SJCRH30 (cell line): ENCODE data around the gene TENT5C. TPM values are rescaled to one million over a fixed set of nuclear protein-coding genes. Genes with fewer than 3 reads are reported as not detected.
"Not testable (repeated sequence)": the region's sequence is repeated elsewhere in the genome, so short reads cannot be mapped to it uniquely, and the experiment has no call there.

ENCODE experiments used
- DNase-seq, 2 experiments: peaks; one replicate each; pipeline ENCODE4 v3.0.0-alpha.2; 2015 to 2020
- H3K27ac ChIP-seq: fragments of 250-450 bp; sonication (Bioruptor Pico); 2 replicates; pipeline ENCODE4 v1.5.1; 2020; ENCODE audit warnings: mild to moderate bottlenecking, moderate library complexity
- H3K27me3 ChIP-seq: fragments of 250-450 bp; sonication (Bioruptor Pico); 2 replicates; pipeline ENCODE4 v1.5.1; 2020; ENCODE audit warnings: mild to moderate bottlenecking, moderate library complexity
- H3K36me3 ChIP-seq: fragments of 250-450 bp; sonication (Bioruptor Pico); 2 replicates; pipeline ENCODE4 v1.5.1; 2020; ENCODE audit warnings: mild to moderate bottlenecking, moderate library complexity
- H3K4me1 ChIP-seq: fragments of 250-450 bp; sonication (Bioruptor Pico); 2 replicates; pipeline ENCODE4 v1.5.1; 2020; ENCODE audit warnings: mild to moderate bottlenecking, moderate library complexity
- H3K4me3 ChIP-seq: fragments of 250-450 bp; sonication (Bioruptor Pico); 2 replicates; pipeline ENCODE4 v1.5.1; 2020; ENCODE audit warnings: mild to moderate bottlenecking, moderate library complexity
- H3K9me3 ChIP-seq: fragments of 250-450 bp; sonication (Bioruptor Pico); replicated peaks from 2 replicates; pipeline ENCODE4 v1.5.1; 2020; ENCODE audit warnings: mild to moderate bottlenecking, moderate library complexity
- total RNA-seq: library from RNA; depleted of rRNA; stranded (reverse); fragments of >200 nt; shearing (Covaris generic); gene quantifications from 2 replicates; pipeline ENCODE4 v1.2.3, GENCODE V29; 2014; rRNA removed

TENT5C gene
- 0.79 and 0.91 TPM in 2 replicates for total RNA-seq

DNA sequence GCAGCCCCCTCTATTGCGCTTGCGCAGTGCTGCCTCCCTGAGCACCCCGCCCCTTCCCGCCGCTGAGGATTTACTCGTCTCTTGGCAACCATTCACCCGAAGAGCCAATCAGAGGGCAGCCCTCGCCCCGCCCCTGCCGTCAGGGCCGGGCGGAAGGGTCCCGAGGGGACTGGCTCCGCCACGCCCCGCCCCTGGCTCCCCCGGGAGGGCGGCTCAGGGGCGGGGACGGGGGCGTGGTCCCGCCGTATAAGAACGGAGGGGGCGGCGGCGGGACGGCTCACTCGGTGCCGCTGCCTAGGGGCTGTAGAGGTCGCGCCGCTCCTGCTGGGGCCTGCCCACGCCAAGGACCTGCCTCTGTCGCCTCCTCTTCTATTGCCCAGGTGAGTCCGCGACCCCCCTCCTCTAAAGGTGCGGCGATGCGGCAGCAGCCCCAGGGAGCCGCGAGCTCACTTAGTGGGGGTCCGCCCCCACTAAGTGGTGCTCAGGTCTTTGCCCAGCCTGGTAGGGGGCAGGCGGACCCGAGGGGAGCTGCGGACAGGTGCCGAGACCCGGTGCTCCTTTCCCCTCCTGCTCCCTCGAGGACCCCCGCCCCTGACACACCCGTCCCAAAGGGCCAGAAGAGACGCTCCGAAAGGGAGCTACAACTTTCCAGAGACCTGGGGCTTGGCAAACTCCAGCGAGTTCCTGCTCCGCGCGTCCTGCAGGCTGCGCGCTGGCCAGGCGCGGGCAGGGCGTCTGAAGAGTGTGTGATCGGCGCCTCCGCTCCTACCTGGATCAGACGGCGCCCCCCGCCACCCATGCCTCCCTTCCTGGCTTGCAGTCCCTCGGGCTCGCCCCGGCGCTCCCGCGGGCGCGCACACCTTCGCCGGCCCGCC is at the start of gene TENT5C:
Gene TENT5C, plus strand, starts transcription at position 275 of the 875 bp plus-strand sequence. CDS start 16,821 bp downstream, outside the sequence.
- DNase-seq = peak; percentile 98
- Histone ChIP-seq H3K36me3 (no peaks in the 10 kb centered on the region), H3K27me3 (0 out of 2 replicates have a peak, but pooled peaks cover 2% of the 10 kb centered on the region), H3K9me3 (no peaks in the 10 kb centered on the region), H3K4me1 (no peaks in the 10 kb centered on the region), H3K4me3 (peak within 1 kb of the TSS; percentile 64), H3K27ac (no peak within 1 kb of the TSS)

DNA sequence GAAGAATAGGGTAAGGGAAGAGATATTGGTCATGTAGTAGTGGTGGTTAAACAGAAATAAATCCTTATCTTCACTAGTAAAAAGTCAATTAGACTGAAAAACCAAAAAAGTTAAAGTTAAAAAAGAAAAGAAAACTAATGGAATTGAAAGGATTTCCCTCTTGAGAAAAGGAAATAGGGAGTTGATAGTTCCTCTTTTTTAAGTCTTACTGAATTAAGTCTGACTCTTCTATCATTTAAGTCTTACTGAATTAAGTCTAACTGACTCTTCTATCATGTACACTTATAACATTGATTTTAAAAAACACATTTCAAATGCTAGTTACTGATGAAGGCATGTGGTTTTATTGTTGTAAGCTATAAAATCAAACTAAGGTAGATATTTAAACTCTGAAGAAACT is 49.5 kb upstream of the TENT5C start:
- H3K4me3 ChIP-seq = no peak overlapping the region
- no peaks in the 10 kb centered on the region for H3K36me3 ChIP-seq
- H3K4me1 ChIP-seq = no peaks in the 10 kb centered on the region
- no peaks in the 10 kb centered on the region; the same call in 1 of the 2 replicates for H3K27me3 ChIP-seq
- DNase-seq = no peak
- H3K27ac ChIP-seq = no peak overlapping the region
- no peaks in the 10 kb centered on the region for H3K9me3 ChIP-seq

DNA sequence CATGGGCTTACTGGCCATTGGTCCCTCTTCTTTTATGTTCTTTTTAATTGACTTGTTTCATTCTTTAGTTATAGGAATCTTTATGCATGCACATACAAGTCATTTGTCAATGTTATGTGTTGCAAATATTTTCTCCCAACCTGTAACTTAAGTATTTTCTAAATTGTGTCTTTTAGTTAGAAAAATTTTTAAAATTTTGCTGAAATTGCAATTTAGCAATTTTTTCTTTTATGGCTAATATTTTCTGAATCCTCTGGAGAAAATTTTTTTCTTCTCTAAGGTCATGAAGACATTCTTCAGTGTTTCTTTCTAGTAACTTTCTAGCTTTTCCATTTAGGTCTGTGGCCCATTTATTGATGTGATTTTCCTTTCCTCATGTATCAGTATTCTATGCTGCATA is 48.9 kb upstream of the TENT5C start:
- H3K27ac ChIP-seq = no peak overlapping the region
- no peak overlapping the region for H3K4me3 ChIP-seq
- H3K36me3 ChIP-seq = no peaks in the 10 kb centered on the region
- no peaks in the 10 kb centered on the region; the same call in 1 of the 2 replicates for H3K27me3 ChIP-seq
- H3K4me1 ChIP-seq = no peaks in the 10 kb centered on the region
- H3K9me3 ChIP-seq = no peaks in the 10 kb centered on the region
- no peak for DNase-seq

DNA sequence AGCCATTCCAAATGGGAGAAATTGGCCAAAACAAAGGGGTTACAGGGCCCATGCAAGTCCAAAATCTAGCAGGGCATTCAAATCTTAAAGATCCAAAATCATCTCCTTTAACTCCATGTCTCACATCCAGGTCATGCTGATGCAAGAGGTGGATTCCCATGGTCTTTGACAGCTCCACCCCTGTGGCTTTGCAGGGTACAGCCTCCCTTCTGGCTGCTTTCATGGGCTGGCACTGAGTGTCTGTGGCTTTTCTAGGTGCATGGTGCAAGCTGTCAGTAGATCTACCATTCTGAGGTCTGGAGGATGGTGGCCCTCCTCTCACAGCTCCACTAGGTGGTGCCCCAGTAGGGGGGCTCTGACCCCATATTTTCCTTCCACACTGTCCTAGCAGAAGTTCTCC is 47.4 kb upstream of the TENT5C start:
- H3K9me3 ChIP-seq, H3K36me3 ChIP-seq, DNase-seq, H3K4me1 ChIP-seq, H3K27ac ChIP-seq, H3K4me3 ChIP-seq, H3K27me3 ChIP-seq: not testable (repeated sequence)

DNA sequence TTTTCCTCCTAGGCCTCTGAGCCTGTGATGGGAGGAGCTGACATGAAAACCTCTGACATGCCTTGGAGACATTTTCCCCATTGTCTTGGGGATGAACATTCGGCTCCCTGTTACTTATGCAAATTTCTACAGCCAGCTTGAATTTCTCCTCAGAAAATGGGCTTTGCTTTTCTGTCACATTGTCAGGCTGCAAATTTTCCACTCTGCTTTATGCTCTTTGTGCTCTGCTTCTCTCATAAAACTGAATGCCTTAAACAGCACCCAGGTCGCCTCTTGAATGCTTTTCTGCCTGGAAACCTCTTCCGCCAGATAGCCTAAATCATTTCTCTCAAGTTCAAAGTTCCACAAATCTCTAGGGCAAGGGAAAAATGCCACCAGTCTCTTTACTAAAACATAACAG is 46.7 kb upstream of the TENT5C start:
- H3K27ac ChIP-seq = no peak overlapping the region
- H3K36me3 ChIP-seq = no peaks in the 10 kb centered on the region
- H3K4me3 ChIP-seq = no peak overlapping the region
- no peak for DNase-seq
- H3K27me3 ChIP-seq = no peaks in the 10 kb centered on the region; the same call in 1 of the 2 replicates
- H3K4me1 ChIP-seq = no peaks in the 10 kb centered on the region
- H3K9me3 ChIP-seq = no peaks in the 10 kb centered on the region

DNA sequence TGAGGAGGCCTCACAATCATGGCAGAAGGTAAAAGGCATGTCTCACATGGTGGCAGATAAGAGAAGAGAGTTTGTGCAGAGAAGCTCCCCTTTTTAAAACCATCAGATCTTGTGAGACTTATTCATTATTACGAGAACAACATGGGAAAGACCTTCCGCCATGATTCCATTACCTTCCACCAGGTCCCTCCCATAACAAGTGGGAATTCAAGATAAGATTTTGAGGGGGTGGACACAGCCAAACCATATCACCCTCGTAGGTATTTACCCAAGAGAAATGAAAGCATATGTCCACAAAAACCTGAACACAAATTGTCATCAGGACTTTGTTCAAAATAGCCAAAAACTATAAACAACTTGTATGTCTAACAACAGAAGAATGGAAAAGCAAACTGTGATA is 45.9 kb upstream of the TENT5C start:
- no peak overlapping the region for H3K27ac ChIP-seq
- no peaks in the 10 kb centered on the region for H3K9me3 ChIP-seq
- no peaks in the 10 kb centered on the region; the same call in 1 of the 2 replicates for H3K27me3 ChIP-seq
- H3K4me3 ChIP-seq = no peak overlapping the region
- DNase-seq = no peak
- no peaks in the 10 kb centered on the region for H3K36me3 ChIP-seq
- no peaks in the 10 kb centered on the region for H3K4me1 ChIP-seq

DNA sequence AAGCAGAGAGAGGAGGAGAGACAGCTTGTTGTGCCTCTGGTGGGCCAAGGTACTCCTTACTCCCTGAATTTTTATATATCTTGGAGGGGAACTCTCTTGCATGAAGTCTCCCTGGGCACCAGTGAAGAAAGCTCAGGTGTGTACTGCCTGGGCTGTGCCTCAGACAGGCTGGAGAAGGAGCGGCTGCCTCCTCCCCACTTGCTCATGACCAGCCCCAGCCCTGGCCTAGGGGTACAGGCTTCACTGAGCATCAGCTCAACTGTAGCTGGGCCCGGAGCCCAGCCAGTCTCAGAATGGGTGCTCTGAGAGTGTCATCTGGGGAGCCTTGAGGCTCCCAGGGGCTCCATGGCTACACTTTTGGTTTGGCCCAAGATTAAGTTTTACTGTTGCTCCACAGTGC is 44.8 kb upstream of the TENT5C start:
- no peak for DNase-seq
- Histone ChIP-seq H3K27ac (no peak overlapping the region), H3K27me3 (no peaks in the 10 kb centered on the region; the same call in 1 of the 2 replicates), H3K36me3 (no peaks in the 10 kb centered on the region), H3K4me1 (no peaks in the 10 kb centered on the region), H3K9me3 (no peaks in the 10 kb centered on the region), H3K4me3 (no peak overlapping the region)

DNA sequence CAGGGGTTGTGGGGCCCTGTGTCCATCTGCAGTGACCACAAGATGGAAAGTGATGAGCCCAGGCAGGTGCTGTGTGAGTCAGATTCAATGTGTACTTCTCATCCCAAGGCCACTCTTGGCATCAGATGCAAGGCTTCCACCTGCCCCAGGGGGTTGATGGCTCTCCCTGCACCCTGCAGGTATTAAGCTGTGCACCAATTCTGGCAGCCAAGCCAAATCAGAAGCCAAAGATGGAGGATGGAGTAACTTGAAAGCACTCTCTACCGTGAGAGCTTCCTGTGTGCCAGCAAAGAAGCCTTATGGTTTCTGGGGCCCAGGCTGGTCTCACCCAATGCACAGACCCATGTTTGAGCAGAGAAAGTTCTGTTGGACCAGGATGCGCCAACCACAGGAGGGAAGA is 44.3 kb upstream of the TENT5C start:
- Histone ChIP-seq H3K27me3 (no peaks in the 10 kb centered on the region; the same call in 1 of the 2 replicates), H3K9me3 (no peaks in the 10 kb centered on the region), H3K4me1 (no peaks in the 10 kb centered on the region), H3K4me3 (no peak overlapping the region), H3K27ac (no peak overlapping the region), H3K36me3 (no peaks in the 10 kb centered on the region)
- no peak for DNase-seq

DNA sequence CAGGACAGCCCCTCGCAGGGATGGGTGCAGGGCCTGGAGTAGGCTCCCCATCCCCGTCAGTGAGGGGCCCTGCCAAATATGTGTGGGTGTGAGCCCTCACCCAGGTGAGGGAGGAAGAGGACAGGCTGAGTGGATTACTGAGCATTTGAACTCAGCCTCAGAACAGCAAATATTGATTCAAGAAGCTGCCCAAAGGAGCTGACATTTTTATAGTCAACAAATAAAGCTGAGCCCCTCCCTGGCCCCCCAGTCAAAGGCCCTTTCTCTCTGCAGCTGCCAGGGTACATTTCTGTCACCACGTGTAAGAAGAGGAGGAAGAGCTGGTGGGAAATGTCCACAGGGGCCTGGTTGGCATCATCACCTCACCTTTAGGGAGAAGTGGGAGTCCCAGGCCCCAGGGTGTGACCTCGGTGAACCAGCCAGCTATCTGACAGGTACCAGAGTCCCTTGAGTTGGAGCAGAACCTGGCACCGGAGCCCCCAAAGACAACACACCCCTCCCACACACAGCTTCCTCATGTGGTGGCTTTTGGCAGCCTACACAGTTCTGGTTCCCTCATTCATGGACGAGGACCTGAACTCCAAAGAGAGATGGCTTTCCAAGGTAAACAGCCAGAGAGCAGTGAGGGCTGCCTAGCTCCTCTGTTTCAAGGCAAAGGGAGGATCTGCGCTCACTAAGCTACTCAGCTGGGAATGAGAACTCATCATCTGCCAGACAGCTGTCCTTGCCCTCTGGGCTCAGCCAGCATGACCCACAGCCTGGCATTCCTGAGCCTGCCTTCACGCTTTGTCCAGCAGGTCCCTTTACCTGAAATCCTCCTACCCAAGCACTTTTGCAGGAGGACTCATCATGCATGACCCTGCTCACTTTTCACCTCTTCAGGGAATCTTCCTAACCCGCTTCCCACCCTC is 43.0 kb upstream of the TENT5C start:
- Histone ChIP-seq H3K4me1 (no peaks in the 10 kb centered on the region), H3K4me3 (no peak overlapping the region), H3K36me3 (no peaks in the 10 kb centered on the region), H3K27me3 (no peaks in the 10 kb centered on the region; the same call in 1 of the 2 replicates), H3K27ac (no peak overlapping the region), H3K9me3 (no peaks in the 10 kb centered on the region)
- no peak for DNase-seq

DNA sequence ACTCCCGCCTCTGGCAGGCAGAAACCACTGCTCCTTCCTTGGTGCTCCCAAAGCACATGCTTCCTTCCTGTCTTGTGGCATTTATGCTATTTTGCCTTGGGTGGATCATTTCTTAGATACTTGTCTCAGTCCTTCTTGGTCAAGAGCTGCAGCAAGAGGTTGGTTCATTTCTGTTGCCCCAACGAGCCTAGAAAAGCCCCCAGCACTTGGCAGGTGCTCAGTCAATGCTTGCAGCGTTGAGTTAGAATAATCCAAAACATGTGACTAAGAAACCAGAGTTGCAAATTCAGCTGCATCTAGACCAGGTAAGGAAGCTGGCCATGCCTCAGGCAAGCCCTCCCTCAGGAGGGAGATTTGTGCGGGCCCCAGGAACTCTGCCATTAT is 42.4 kb upstream of the TENT5C start:
- H3K27me3 ChIP-seq = no peaks in the 10 kb centered on the region; the same call in 1 of the 2 replicates
- no peak for DNase-seq
- H3K27ac ChIP-seq = no peak overlapping the region
- no peak overlapping the region for H3K4me3 ChIP-seq
- no peaks in the 10 kb centered on the region for H3K9me3 ChIP-seq
- no peaks in the 10 kb centered on the region for H3K36me3 ChIP-seq
- no peaks in the 10 kb centered on the region for H3K4me1 ChIP-seq

DNA sequence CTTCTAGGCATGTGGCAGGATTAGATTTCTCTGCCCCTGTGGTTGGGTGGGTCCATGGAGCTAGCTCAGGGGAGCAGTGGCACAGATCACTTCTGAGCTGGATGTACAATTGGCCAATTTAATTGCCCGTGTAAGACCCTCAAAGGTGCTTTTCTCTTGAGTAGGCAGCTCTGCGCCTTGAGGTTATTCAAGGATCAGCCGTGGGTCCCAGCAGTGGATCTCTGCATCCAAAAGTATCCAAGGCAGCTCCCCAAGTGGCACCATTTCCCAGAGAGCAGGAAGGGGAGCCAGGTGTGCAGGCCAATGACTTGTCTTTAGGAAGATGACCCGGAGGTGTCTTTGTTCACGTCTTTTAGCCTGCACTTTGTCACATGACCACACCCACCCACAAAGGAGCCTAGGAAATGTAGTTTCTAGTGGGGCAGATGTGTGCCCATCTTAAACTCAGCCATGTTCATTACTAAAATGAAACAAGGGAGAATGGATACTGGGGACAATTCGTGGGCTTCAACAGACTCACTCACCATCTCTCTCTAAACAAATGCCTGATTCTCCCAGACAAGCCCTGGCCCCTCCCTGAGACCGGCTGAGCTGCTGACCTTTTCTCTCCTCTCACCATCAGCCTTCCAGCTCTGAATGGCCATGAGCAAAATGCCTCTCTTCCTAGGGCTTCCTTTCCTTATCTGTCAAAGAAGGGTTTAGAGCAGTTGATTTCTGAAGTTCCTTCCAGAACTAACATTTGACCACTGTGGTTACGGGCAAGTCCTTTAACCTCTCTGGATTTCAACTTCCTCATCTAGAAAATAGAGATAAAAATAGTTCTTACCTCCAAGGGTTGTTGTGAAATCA is 41.4 kb upstream of the TENT5C start:
- no peaks in the 10 kb centered on the region; the same call in 1 of the 2 replicates for H3K27me3 ChIP-seq
- no peaks in the 10 kb centered on the region for H3K9me3 ChIP-seq
- H3K27ac ChIP-seq = no peak overlapping the region
- DNase-seq = no peak
- H3K4me3 ChIP-seq = no peak overlapping the region
- no peaks in the 10 kb centered on the region for H3K36me3 ChIP-seq
- H3K4me1 ChIP-seq = no peaks in the 10 kb centered on the region

DNA sequence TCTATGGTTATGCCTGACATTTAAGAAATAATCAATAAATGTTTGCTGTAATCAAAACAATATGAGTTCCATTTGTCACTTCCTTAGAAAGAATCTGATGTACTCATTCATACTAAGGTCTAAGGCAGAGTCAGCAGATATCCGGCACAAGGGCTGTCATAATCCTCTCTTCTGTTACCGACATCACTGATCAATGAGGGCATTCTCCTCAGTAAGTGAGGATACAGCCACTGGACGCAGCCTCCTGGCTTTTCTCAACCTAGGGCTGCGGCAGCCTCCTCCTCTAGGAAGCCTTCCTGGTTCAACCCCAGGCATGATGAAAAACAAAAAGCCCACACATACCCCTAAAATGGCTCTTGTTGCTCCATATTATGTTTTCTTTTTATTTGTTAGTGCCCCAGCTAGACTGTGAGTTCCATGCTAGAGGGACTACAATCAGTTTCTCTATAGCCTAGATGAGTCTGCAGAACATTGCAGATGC is 40.7 kb upstream of the TENT5C start:
- no peaks in the 10 kb centered on the region for H3K4me1 ChIP-seq
- no peaks in the 10 kb centered on the region for H3K36me3 ChIP-seq
- no peak overlapping the region for H3K4me3 ChIP-seq
- DNase-seq = no peak
- no peaks in the 10 kb centered on the region; the same call in 1 of the 2 replicates for H3K27me3 ChIP-seq
- H3K27ac ChIP-seq = no peak overlapping the region
- no peaks in the 10 kb centered on the region for H3K9me3 ChIP-seq

DNA sequence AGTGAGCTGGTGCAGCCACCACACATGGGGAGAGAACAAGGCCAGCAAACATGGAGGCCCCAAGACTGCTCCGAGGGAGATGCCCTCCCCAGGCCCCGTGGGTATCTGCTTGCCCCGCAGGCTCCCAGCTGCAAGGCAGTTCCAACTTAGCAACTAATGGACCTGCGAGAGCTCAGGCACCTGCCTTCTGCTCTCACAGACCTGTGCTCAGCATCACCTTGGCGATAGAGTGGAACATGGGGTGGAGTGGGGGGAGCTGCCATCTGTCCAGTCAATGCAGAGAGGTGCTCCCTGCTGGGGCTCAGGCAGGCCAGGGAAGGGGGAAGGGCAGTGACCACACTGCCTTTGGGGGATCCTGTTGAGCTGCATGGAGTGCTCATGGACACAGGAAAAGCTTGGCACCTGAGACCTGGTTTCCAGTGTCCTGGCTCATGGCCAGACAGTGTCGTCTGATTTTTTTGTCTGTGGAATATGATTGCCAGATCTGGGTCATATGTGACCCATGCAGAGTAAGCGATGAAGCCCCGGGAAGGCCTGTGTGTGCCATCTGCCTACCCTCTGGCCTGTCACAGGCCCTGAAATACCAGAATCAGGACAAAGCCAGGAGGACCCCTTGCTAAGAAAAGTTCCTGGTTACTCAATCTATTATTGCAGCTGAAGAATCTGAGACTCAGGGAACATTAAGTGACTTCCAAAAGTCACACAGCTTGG is 39.9 kb upstream of the TENT5C start:
- Histone ChIP-seq H3K36me3 (no peaks in the 10 kb centered on the region), H3K4me1 (no peaks in the 10 kb centered on the region), H3K27me3 (no peaks in the 10 kb centered on the region), H3K9me3 (no peaks in the 10 kb centered on the region), H3K27ac (no peak overlapping the region), H3K4me3 (no peak overlapping the region)
- DNase-seq = no peak

DNA sequence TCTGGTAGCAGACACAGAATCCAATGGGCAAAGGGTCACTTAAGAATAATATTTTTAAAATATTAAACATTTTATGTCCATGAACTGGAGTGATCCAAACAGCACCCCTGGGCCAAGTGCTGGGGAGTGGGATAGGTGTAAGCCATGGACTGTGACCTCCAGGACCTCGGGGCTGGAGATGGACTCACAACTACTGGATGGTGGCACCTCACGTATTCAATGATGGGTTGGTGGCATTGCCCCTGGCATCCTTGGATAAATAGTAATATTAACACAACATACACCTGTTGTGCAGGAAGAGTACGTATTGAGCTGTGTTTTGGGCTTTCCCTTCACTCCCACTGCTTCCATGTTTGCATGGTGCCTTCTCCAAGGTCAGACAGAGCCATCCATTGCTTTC is 39.3 kb upstream of the TENT5C start:
- Histone ChIP-seq H3K4me1 (no peaks in the 10 kb centered on the region), H3K9me3 (no peaks in the 10 kb centered on the region), H3K4me3 (no peak overlapping the region), H3K36me3 (no peaks in the 10 kb centered on the region), H3K27me3 (no peaks in the 10 kb centered on the region), H3K27ac (no peak overlapping the region)
- no peak for DNase-seq
